Stimulated activated CD8-positive, alpha-beta memory T cell treated with anti-CD3 and anti-CD28 coated beads, Interleukin-4, amount 100 ng/mL, for 24 hours (primary cell): ENCODE results near the gene CHD2.
"Not testable (repeated sequence)": the region's sequence is repeated elsewhere in the genome, so short reads cannot be mapped to it uniquely, and the experiment has no call there.

ENCODE experiments used
- DNase-seq: peaks from one replicate; pipeline ENCODE4 v3.0.0-alpha.2; 2020; ENCODE audit warnings: low read depth

CHD2 gene

GRCh38 chr15:93020976-93021772 is 121.0 kb downstream of the CHD2 start:
- no peak for DNase-seq

- DNase-seq = no peak
These were observed 124.2 kb downstream of the CHD2 start for GRCh38 chr15:93024293-93024692.

- no peak for DNase-seq
These were observed 124.8 kb downstream of the CHD2 start for GRCh38 chr15:93024716-93025624.

- DNase-seq = no peak
These were observed 125.5 kb downstream of the CHD2 start for GRCh38 chr15:93025625-93025982.

GRCh38 chr15:93026380-93026817 is 126.3 kb downstream of the CHD2 start:
- no peak for DNase-seq

- DNase-seq = no peak
These were observed 127.3 kb downstream of the CHD2 start for GRCh38 chr15:93027413-93027812.

- no peak for DNase-seq
These were observed 128.0 kb downstream of the CHD2 start for GRCh38 chr15:93028111-93028631.

- no peak for DNase-seq
These were observed 128.6 kb downstream of the CHD2 start for GRCh38 chr15:93028632-93029213.

- no peak for DNase-seq
These were observed 129.2 kb downstream of the CHD2 start for GRCh38 chr15:93029214-93029835.

- DNase-seq = no peak
These were observed 129.8 kb downstream of the CHD2 start for GRCh38 chr15:93029836-93030429.

- DNase-seq = peak; percentile 40
These were observed 130.4 kb downstream of the CHD2 start for GRCh38 chr15:93030430-93031102.

GRCh38 chr15:93031103-93031464 is 131.0 kb downstream of the CHD2 start:
- no peak for DNase-seq

- DNase-seq = not testable (repeated sequence)
These were observed 131.6 kb downstream of the CHD2 start for GRCh38 chr15:93031557-93032384.

GRCh38 chr15:93032515-93033206 is 132.5 kb downstream of the CHD2 start:
- not testable (repeated sequence) for DNase-seq

- DNase-seq = no peak
These were observed 133.4 kb downstream of the CHD2 start for GRCh38 chr15:93033434-93034045.

GRCh38 chr15:93034512-93034911 is 134.4 kb downstream of the CHD2 start:
- DNase-seq = no peak

- no peak for DNase-seq
These were observed 135.2 kb downstream of the CHD2 start for GRCh38 chr15:93035092-93035915.
